ENCODE data around the gene PREX1.

GRCh38 chr20:48856130-48856529 lies 28.3 kb upstream of the PREX1 start:
- TF ChIP-seq POLR2AphosphoS5 (IDR thresholded peaks at IDR 0.05) (no peak), CTCF (IDR thresholded peaks at IDR 0.05) (no peak)

Measured in prostate gland (tissue), 2 donors.